Measurements from ENCODE around the gene WDPCP.
"Not testable (repeated sequence)": the region's sequence is repeated elsewhere in the genome, so short reads cannot be mapped to it uniquely, and the experiment has no call there.

Gene WDPCP, protein sequence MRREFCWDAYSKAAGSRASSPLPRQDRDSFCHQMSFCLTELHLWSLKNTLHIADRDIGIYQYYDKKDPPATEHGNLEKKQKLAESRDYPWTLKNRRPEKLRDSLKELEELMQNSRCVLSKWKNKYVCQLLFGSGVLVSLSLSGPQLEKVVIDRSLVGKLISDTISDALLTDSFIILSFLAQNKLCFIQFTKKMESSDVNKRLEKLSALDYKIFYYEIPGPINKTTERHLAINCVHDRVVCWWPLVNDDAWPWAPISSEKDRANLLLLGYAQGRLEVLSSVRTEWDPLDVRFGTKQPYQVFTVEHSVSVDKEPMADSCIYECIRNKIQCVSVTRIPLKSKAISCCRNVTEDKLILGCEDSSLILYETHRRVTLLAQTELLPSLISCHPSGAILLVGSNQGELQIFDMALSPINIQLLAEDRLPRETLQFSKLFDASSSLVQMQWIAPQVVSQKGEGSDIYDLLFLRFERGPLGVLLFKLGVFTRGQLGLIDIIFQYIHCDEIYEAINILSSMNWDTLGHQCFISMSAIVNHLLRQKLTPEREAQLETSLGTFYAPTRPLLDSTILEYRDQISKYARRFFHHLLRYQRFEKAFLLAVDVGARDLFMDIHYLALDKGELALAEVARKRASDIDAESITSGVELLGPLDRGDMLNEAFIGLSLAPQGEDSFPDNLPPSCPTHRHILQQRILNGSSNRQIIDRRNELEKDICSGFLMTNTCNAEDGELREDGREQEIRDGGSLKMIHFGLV

GRCh38 chr2:63588385-63589147, at the start of gene WDPCP, which contains the start of gene MDH1:
Gene WDPCP (minus strand): TSS chr2:63588477. CDS start chr2:63588271, 206 bp downstream.
Gene MDH1 (plus strand): TSS chr2:63588963. CDS start chr2:63589044, 81 bp downstream.
- peak; percentile 100 for DNase-seq (ENCODE audit: low read depth)

DNA sequence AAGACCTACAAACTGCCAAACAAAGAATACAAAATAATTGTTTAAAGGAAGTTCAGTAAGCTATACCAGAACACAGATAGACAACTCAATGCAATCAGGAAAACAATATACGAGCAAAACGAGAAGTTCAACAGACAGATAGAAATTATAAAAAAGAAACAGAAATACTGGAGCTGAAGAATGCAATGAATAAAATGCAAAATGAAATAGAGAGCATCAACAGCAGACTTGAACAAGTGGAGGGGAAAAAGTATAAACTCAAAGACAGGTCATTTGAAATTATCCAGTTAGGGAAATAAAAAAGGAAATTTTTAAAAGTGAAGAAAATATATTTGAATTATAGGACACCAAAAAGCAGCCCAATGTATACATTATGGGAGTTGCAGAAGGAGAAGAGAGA, 44.1 kb upstream of the WDPCP start:
- DNase-seq (ENCODE audit: low read depth): no peak

DNA sequence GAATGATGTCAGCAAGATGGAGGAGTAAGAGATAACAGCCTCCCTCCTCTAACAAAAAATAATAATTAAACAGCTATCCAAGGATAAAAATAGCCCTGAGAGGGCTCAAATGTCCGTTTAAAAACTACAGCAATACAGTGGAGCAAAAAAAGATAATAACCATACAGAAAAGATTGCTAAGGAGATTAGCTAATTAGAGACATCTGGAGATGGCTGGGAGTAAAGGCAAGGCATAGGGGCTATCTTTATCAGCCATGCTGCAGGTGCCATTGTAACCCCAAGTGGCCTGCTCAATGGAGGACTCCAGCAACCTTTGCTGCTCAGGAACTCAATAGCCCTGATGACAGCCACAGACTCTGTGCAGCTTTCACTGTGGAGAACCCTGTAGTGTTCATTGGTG, 43.2 kb upstream of the WDPCP start:
- DNase-seq (ENCODE audit: low read depth): no peak

GRCh38 chr2:63628403-63628942, 40.2 kb upstream of the WDPCP start:
- DNase-seq (ENCODE audit: low read depth): no peak

GRCh38 chr2:63627866-63628265, 39.6 kb upstream of the WDPCP start:
- no peak for DNase-seq (ENCODE audit: low read depth)

GRCh38 chr2:63623763-63624162, 35.5 kb upstream of the WDPCP start:
- not testable (repeated sequence) for DNase-seq (ENCODE audit: low read depth)

- DNase-seq (ENCODE audit: low read depth): no peak
Measured at GRCh38 chr2:63622751-63623150, 34.5 kb upstream of the WDPCP start.

DNA sequence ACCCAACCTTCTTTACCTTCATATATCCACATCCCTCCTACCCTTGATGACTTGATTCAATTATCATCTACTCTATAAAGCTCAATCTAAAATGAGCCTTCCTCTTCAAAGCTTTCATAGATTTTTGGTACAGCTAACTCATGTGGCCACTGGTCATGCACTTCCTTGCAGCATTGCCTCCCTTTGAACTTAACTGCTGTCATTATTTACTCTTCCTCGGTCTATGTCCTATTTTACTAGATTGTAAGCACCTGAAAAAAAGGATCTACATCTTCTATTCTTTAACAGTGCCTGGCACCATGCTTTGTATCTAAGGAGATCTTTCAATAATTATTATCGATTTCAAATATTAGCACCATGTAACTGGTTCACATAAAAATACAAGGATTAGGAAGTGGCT, 31.1 kb upstream of the WDPCP start:
- DNase-seq (ENCODE audit: low read depth): no peak

DNA sequence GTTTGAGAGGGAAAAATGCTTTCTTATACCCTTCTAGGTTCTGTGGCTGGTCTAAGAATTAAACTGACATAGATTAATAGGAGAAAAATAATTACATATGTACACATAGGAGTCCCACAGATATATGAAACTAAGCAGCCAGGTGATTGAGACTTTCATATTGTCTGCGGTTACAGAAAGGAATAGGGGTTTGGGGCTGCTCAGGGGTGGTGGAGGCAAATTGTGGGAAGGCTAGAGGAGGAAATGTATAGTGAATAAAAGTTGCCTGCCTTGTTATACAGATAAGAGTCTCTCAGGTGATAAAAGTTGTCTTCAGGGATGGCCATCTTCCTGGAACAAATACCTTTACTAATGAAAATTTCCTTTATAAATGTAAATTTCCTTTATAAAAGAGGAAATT, 29.1 kb upstream of the WDPCP start:
- no peak for DNase-seq (ENCODE audit: low read depth)

- peak; percentile 69 for DNase-seq (ENCODE audit: low read depth)
Measured at GRCh38 chr2:63614983-63615945, 27.0 kb upstream of the WDPCP start.

GRCh38 chr2:63614448-63614968, 26.2 kb upstream of the WDPCP start:
- peak; percentile 41 for DNase-seq (ENCODE audit: low read depth)

GRCh38 chr2:63613391-63613901, 25.2 kb upstream of the WDPCP start:
- DNase-seq (ENCODE audit: low read depth): peak; percentile 12

DNA sequence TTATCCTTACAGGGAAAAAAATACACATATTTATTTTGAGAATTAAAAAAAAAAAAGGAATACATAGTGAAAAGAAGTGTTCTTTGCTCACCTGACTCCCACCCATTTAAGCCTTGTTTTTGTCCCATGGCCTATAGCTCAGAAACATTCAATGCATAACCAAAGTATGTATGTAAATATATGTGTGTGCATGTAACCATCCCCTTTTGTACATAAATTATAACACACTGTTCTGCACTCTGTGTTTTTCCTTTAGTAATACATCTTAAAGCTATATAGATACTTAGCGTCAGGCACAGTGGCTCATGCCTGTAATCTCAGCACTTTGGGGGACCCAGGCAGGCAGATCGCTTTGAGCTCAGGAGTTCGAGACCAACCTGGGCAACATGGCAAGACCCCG, 22.2 kb upstream of the WDPCP start:
- DNase-seq (ENCODE audit: low read depth): no peak

- not testable (repeated sequence) for DNase-seq (ENCODE audit: low read depth)
Measured at GRCh38 chr2:63608865-63609264, 20.6 kb upstream of the WDPCP start.

GRCh38 chr2:63604666-63605065, 16.4 kb upstream of the WDPCP start:
- DNase-seq (ENCODE audit: low read depth): no peak

DNA sequence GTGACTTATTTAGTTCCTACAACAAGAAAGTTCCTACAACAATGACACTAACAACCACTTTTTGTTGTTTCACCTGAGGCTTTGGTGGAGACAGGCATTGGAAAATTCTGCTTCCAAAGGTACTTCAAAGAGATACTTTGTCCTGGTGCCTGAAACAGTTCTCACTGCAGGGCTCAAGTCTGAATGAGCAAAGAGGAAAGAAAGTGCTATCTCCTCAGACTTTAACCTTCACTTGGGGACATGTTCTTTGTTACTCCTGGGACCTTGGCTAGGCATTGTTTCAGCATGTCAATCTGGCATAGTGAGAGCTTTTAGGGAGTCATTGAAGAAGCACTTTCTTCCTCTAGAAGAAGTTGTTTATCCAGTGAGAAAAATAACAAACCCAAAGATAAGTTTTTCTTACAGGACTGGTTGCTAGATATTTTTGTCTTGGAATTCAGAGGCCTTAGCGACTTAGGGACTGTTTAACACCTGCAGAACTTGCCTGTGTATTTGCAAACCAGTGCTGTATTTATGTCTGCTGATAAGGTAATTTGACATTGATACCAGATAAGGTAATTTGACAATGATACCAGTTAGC, 12.7 kb upstream of the WDPCP start:
- DNase-seq (ENCODE audit: low read depth): no peak

- no peak for DNase-seq (ENCODE audit: low read depth)
Measured at GRCh38 chr2:63598981-63599380, 10.7 kb upstream of the WDPCP start.

GRCh38 chr2:63596401-63596883, 8.2 kb upstream of the WDPCP start:
- no peak for DNase-seq (ENCODE audit: low read depth)

DNA sequence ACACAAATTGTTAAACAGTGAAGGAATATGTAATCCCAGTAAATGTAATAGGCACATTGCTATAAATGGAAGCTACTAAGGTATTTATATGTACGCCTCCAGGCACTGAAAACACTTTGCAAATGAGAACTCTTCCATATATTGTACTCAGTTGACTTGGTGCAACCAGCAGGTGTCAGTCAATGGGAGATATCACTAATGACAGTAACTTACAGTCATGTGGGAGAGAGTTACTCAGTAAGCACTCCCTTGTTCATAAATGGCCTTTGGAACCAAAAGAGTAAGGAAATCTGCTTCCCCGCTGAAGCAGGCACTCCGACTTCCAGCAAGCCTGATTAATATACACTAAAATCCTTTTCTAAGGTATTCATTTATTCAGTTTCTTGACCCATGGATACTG, 6.4 kb upstream of the WDPCP start:
- no peak for DNase-seq (ENCODE audit: low read depth)

DNA sequence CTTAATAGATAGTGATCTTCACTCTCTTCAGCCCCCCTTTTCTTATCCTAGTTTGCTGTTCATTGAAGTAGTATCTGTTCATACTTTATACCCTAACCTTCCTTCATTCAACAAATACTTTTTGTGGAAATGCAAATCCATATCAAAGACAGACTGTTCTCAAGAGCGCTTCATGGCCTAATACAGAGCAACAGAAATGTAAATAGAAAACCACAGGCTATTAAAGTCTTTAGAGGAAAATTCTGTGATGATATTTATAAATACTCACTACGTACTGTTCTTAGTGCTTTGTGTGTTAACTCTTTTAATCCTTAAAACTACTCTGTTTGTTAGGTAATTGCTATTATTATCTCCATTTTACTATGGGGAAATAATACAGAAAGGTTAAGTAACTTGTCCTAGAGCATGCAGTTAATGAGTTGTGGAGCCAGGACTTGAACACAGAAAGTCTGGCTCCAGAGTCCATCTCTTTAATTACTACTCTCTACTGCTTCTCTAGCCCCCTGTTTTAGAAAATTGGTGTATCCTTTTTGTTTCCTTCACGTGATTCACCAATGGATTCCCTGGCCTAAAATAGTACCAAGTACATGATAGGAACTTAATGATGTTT, 3.4 kb upstream of the WDPCP start:
- no peak for DNase-seq (ENCODE audit: low read depth)

Measured in iris pigment epithelial cell (primary cell).